HFF-Myc (cell line): ENCODE data around the gene KCNN3.

Experiments
- DNase-seq: peaks from one replicate; pipeline ENCODE4 v3.0.0-alpha.2; 2011; ENCODE audit warnings: low read depth; ENCODE audit errors: extremely low read depth
- H3K4me3 ChIP-seq: replicated peaks from 2 replicates; pipeline ENCODE4 v1.5.1; 2011; ENCODE audit warnings: low read depth, mild to moderate bottlenecking, control low read depth, low read length
- TF ChIP-seq, protein P1 (sequence below): IDR thresholded peaks from 2 replicates; pipeline ENCODE4 v1.5.1; 2012; ENCODE audit warnings: mild to moderate bottlenecking, low read depth, low read length, control low read depth; ENCODE audit errors: missing control alignments

The KCNN3 gene

DNA sequence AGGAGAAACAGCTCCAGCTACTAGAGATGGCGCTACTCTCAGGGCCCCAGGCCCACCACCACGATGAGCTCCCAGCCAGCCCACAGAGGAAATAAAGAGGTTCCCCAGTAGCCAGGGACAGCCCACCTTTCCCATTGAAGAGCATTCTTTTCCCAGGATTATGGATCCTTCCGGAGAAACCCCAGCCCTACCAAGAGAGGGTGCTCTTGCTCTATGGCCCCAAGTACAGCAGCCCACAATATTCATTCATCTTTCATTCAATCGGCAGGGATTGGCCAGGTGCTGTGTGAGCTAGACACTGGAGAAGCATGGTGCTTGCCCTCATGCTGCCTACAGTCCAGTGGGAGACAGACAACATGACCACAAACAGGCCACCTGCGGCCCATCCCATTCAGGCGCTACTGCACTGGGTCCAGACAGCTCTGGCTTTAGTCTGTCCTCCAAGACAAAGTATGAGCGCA is 36.6 kb upstream of the KCNN3 start:
- TF ChIP-seq, protein P1, sequence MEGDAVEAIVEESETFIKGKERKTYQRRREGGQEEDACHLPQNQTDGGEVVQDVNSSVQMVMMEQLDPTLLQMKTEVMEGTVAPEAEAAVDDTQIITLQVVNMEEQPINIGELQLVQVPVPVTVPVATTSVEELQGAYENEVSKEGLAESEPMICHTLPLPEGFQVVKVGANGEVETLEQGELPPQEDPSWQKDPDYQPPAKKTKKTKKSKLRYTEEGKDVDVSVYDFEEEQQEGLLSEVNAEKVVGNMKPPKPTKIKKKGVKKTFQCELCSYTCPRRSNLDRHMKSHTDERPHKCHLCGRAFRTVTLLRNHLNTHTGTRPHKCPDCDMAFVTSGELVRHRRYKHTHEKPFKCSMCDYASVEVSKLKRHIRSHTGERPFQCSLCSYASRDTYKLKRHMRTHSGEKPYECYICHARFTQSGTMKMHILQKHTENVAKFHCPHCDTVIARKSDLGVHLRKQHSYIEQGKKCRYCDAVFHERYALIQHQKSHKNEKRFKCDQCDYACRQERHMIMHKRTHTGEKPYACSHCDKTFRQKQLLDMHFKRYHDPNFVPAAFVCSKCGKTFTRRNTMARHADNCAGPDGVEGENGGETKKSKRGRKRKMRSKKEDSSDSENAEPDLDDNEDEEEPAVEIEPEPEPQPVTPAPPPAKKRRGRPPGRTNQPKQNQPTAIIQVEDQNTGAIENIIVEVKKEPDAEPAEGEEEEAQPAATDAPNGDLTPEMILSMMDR = peak; percentile 44
- no peak overlapping the region for H3K4me3 ChIP-seq
- DNase-seq = no peak

DNA sequence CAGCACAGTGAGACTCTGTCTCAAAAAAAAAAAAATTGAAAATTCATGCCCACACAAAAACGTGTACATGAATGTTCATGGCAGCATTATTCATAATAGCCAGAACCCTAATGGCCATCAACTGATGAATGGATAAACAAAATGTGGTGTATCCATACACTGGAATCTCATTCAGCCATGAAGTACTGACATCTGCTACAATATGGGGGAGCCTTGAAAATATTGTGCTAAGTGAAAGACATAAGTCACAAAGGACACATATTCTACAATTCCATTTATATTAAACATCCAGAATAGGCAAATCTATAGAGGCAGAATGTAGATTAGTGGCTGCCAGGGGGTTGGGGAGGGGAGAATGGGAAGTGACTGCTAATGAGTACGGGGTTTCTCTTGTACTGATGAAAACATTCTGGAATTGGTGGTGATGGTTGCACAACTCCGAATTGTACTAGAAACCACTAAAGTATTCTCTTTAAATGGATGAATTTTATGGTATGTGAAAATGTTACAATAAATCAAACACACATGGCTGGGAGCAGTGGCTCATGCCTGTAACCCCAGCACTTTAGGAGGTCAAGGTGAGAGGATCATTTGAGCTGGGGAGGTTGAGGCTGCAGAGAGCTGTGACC is 33.0 kb upstream of the KCNN3 start:
- no peak overlapping the region for H3K4me3 ChIP-seq
- TF ChIP-seq, protein P1 = no peak
- no peak for DNase-seq

DNA sequence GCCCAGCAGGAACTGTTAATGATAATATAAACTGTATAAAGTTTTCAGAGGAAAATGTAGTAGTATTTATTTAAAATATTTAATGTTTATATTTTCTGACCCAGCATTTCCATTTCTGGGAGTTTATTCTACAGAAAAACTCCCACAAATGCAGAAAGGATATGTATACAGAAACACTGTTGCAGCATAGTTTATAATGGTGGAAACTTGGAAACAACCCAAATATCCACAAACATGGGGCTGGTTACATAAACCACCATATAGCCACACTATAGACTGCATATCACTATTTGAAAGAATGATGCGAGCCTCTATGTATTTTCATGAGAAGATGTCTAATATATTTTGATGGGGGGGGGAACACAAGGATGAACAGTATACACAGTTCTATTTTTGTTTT is 31.5 kb upstream of the KCNN3 start:
- TF ChIP-seq, protein P1 = no peak
- DNase-seq = no peak
- no peak overlapping the region for H3K4me3 ChIP-seq

DNA sequence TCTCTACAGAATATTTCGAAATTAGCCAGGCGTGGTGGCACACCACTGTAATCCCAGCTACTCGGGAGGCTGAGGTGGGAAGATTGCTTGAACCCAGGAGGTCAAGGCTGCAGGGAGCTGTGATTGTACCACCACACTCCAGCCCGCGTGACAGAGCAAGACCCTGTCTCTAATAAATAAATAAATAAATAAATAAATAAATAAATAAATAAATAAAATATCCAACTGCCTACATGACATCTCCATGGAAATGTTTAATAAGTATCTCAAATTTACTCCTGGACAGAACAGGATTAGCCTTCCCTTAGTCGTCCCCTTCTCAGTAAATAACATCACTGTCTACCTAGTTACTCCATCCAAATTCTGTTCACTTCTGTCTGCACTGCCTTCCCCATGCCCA is 29.0 kb upstream of the KCNN3 start:
- TF ChIP-seq, protein P1 = no peak

DNA sequence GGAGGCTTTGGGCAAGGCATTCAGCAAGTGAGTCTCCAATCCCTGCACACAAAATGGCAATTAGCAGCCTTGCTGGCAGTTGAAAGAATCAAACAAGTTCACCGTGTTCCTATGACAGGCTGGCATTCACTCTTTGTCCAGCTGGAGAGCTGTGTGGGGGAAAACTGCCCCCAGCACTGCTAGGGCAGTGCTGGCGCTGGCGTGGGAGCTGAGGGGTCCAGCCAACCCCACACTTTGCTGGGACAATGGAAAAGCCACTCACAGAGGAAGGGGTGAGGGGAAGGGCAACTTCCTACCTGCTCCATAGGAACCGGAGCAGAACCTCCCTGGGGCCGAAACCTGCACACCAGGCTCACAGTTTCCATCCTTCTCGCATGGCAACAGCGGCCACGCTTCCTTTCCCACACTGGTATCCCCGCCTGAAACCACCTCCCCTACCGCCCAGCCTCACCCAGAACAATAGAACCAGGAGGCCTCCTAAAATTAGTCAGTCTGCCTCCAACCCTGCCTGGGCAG is 26.7 kb upstream of the KCNN3 start:
- no peak for DNase-seq
- no peak overlapping the region for H3K4me3 ChIP-seq
- TF ChIP-seq, protein P1 = no peak

More for the DNA sequence above, 29.0 kb upstream of the KCNN3 start:
- no peak for DNase-seq
- H3K4me3 ChIP-seq = no peak overlapping the region

DNA sequence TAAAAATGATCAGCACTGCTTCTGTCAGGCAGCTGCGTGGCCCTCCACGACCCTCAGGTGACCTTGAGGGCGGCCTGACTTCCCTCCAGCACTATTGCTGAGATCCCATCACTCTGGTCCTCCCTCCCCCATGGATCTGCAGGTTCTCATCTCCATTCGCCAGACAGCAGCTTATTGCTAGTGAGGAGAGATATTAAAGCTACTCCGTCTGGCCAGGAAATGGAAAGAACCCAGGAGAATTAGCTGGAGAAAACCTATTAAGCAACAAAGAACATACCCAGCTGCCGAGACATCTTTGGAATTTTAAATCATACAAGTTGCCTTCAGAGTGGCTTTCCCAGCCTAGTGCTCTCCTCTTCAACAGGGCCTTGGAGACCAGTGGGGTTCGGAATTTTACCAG is 25.7 kb upstream of the KCNN3 start:
- TF ChIP-seq, protein P1 = no peak
- no peak for DNase-seq
- no peak overlapping the region for H3K4me3 ChIP-seq

DNA sequence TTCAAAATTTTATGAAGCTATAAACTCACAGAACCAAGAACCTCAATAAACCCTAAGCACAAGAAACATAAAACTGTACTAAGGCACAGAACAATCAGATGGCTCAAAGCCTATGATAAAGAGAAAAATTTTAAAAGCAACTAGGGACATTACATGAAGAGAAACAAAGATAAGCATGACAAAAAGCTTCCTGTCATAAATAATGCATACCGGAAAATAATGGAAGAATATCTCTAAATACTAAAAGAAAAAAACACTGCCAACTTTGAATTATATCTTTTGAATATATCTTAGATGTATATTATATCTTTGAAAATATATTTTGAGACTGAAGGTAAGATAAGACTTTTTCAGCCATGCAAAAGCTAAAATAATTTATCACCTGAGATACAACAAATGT is 21.4 kb upstream of the KCNN3 start:
- TF ChIP-seq, protein P1 = no peak
- no peak overlapping the region for H3K4me3 ChIP-seq
- DNase-seq = no peak
